Measurements from ENCODE around the gene TENT5C. TPM values are rescaled to one million over a fixed set of nuclear protein-coding genes. Genes with fewer than 3 reads are reported as not detected.

TENT5C gene
- total and polyA plus RNA-seq, 2 of the 8 experiments (the other 6 are each of a cell fraction or from before 2014, with no cell fraction given): 0.38 to 0.99 TPM

- no peaks in the 10 kb centered on the region for H3K79me2 ChIP-seq (ENCODE audit: control insufficient read depth in 1 of 2, insufficient read depth in 2 of 2, low read length in 2 of 2)
These were observed 34.4 kb upstream of the TENT5C start for GRCh38 chr1:117571496-117571895.

More at GRCh38 chr1:117571496-117571895, 34.4 kb upstream of the TENT5C start:
- no peak overlapping the region for H2BK20ac ChIP-seq (ENCODE audit: low read length)
- no peak overlapping the region for H3K4me3 ChIP-seq (ENCODE audit: extremely low read depth in 1 of 4, insufficient read depth in 2 of 4, low read depth in 3 of 4, low read length in 4 of 4)
- ChIA-PET CTCF (ENCODE audit: partially characterized antibody) (interaction anchor here (0.5 to 2.2 kb wide), 5 partner anchors 9 to 102 kb away, joined by 3 to 9 read pairs (median 5); no protein-coding TSS in a partner anchor), POLR2A (ENCODE audit: partially characterized antibody) (interaction anchor here (0.6 kb wide), 1 partner anchor 37 kb away, joined by 4 read pairs; no protein-coding TSS in a partner anchor)
- peaks cover 0 to 9% (median 1%) of the 10 kb centered on the region in 4 experiments; a peak in 2 of 7 replicates for H3K4me1 ChIP-seq (replicated peaks in 1 of 4; ENCODE audit: control insufficient read depth in 3 of 4, insufficient read depth in 4 of 4, low read length in 3 of 4)
- no peak overlapping the region for H3K14ac ChIP-seq (ENCODE audit: insufficient read length)
- no peak overlapping the region for H3K4ac ChIP-seq (replicated peaks; ENCODE audit: insufficient read length, low read depth, low read length)
- DNase-seq (ENCODE audit: low read depth in 1 of 2, low spot score in 2 of 2): no peak
- H2AK5ac ChIP-seq (ENCODE audit: low read depth, low read length): no peak overlapping the region
- no peak overlapping the region for H2AFZ ChIP-seq (ENCODE audit: low read length)
- H4K5ac ChIP-seq (ENCODE audit: insufficient read length, low read depth, low read length): no peak overlapping the region
- H3K79me1 ChIP-seq (ENCODE audit: low read depth, low read length): no peaks in the 10 kb centered on the region
- H4K20me1 ChIP-seq (replicated peaks in 1 of 2; ENCODE audit: control insufficient read depth in 1 of 2, insufficient read depth in 2 of 2, low read length in 2 of 2): no peaks in the 10 kb centered on the region
- H2BK120ac ChIP-seq (replicated peaks; ENCODE audit: low read depth, low read length): no peak overlapping the region
- H2BK15ac ChIP-seq (ENCODE audit: low read length): no peak overlapping the region
- no peak overlapping the region for H3K27ac ChIP-seq (ENCODE audit: low read depth, low read length)
- no peak overlapping the region for H4K8ac ChIP-seq (ENCODE audit: extremely low read depth, insufficient read depth, low read length)
- H3K23me2 ChIP-seq (ENCODE audit: low read depth, low read length): no peaks in the 10 kb centered on the region
- H3K56ac ChIP-seq (replicated peaks; ENCODE audit: insufficient read length, low read depth, low read length): no peak overlapping the region
- FAIRE-seq: no peak
- TF ChIP-seq, protein P1, sequence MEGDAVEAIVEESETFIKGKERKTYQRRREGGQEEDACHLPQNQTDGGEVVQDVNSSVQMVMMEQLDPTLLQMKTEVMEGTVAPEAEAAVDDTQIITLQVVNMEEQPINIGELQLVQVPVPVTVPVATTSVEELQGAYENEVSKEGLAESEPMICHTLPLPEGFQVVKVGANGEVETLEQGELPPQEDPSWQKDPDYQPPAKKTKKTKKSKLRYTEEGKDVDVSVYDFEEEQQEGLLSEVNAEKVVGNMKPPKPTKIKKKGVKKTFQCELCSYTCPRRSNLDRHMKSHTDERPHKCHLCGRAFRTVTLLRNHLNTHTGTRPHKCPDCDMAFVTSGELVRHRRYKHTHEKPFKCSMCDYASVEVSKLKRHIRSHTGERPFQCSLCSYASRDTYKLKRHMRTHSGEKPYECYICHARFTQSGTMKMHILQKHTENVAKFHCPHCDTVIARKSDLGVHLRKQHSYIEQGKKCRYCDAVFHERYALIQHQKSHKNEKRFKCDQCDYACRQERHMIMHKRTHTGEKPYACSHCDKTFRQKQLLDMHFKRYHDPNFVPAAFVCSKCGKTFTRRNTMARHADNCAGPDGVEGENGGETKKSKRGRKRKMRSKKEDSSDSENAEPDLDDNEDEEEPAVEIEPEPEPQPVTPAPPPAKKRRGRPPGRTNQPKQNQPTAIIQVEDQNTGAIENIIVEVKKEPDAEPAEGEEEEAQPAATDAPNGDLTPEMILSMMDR (IDR thresholded peaks at IDR 0.05; ENCODE audit: control extremely low read depth in 1 of 3, insufficient read depth in 1 of 3, low read depth in 1 of 3, low read length in 3 of 3): no peak
- no peak for TF ChIP-seq GABPA (IDR thresholded peaks at IDR 0.05; ENCODE audit: borderline replicate concordance, insufficient read depth, low read length)
- no peak overlapping the region for H3K4me2 ChIP-seq (ENCODE audit: insufficient read depth in 1 of 2, low read depth in 2 of 2, low read length in 2 of 2)
- H4K91ac ChIP-seq (replicated peaks; ENCODE audit: insufficient read length, low read length): no peak overlapping the region
- H3K9me3 ChIP-seq (ENCODE audit: insufficient read depth in 2 of 2, low read depth in 1 of 2, low read length in 1 of 2): no peaks in the 10 kb centered on the region
- H2BK5ac ChIP-seq (ENCODE audit: low read depth, low read length): no peak overlapping the region
- no peak overlapping the region for H3K23ac ChIP-seq (ENCODE audit: insufficient read length)
- 88% methylated on average over 5 of the region's 5 CpGs; no CpG with 5 or more reads in 1 of the 2 experiments for WGBS, 2 experiments (ENCODE audit: extremely low coverage in 1 of 2, insufficient coverage in 1 of 2, insufficient read length in 1 of 2, insufficient replicate concordance in 2 of 2, low coverage in 1 of 2, low lambda C conversion rate in 2 of 2, missing lambda C conversion rate in 1 of 2)
- no peak overlapping the region for H2BK12ac ChIP-seq (ENCODE audit: low read depth, low read length)
- H3K27me3 ChIP-seq (replicated peaks in 1 of 4; ENCODE audit: control insufficient read depth in 3 of 4, extremely low read depth in 1 of 4, insufficient read depth in 3 of 4, low read length in 3 of 4): no peaks in the 10 kb centered on the region; a peak in 2 of 7 replicates
- H3K9ac ChIP-seq (replicated peaks in 1 of 4; ENCODE audit: extremely low read depth in 1 of 4, low read depth in 3 of 4, low read length in 3 of 4): no peak overlapping the region
- H3K36me3 ChIP-seq (ENCODE audit: control insufficient read depth in 2 of 4, insufficient read depth in 4 of 4, low read length in 3 of 4): no peaks in the 10 kb centered on the region
- H3K18ac ChIP-seq (ENCODE audit: extremely low read depth, low read length): no peak overlapping the region
